SK-N-SH (cell line): ENCODE data around the gene KRT81. TPM values are rescaled to one million over a fixed set of nuclear protein-coding genes. Genes with fewer than 3 reads are reported as not detected.

Experiments
- CTCF ChIA-PET: fragments of 300-600, 350-600 bp; formaldehyde crosslinking; extraction: SDS; loops from one replicate; lab custom pipeline; 2021; lab: Yijun Ruan, JAX
- POLR2A ChIA-PET: fragments of 350-600 bp; sonication (Branson Sonifier 250); formaldehyde crosslinking; extraction: SDS; loops from one replicate; lab custom pipeline; 2020; ENCODE audit warnings: antibody characterized with exemption, inconsistent platforms; lab: Yijun Ruan, JAX
- DNase-seq: peaks from one replicate; pipeline ENCODE4 v3.0.0; 2012
- H2AFZ ChIP-seq: fragments of 200-600 bp; sonication (generic); 2 replicates; pipeline ENCODE4 v1.8.1; 2016; ENCODE audit warnings: antibody characterized with exemption, mild to moderate bottlenecking, low read depth
- H3F3A ChIP-seq: fragments of 200-600 bp; sonication (generic); replicated peaks from 2 replicates; pipeline ENCODE3; 2016; ENCODE audit warnings: antibody characterized with exemption, mild to moderate bottlenecking; ENCODE audit not compliant: insufficient read depth
- H3K27ac ChIP-seq, 2 experiments: fragments of 200-500 bp in 1 of 2; fragments of 200-600 bp in 1 of 2; sonication (Bioruptor generic) in 1 of 2; sonication (generic), shearing (Covaris generic) in 1 of 2; 2 replicates each; pipeline versions ENCODE4 v1.5.1 to v1.6.1; 2014 to 2016; ENCODE audit warnings: low read depth in 2 of 2, inconsistent platforms in 1 of 2, low read length in 1 of 2, mild to moderate bottlenecking in 1 of 2, mixed read lengths in 1 of 2
- H3K27me3 ChIP-seq: fragments of 200-600 bp; sonication (generic), shearing (Covaris generic); 2 replicates; pipeline ENCODE4 v1.6.1; 2016; ENCODE audit warnings: mixed run types; ENCODE audit not compliant: insufficient read depth
- H3K36me3 ChIP-seq, 2 experiments: fragments of 200-500 bp in 1 of 2; fragments of 200-600 bp in 1 of 2; sonication (Bioruptor generic) in 1 of 2; sonication (generic) in 1 of 2; replicated peaks in 1 of 2; 2 replicates each; pipeline versions ENCODE3 to v1.5.1; 2014 to 2016; ENCODE audit warnings: low read length in 1 of 2, mild to moderate bottlenecking in 1 of 2; ENCODE audit not compliant: insufficient read depth in 2 of 2, control insufficient read depth in 1 of 2
- H3K4me1 ChIP-seq, 2 experiments: fragments of 200-500 bp in 1 of 2; fragments of 200-600 bp in 1 of 2; sonication (Bioruptor generic) in 1 of 2; sonication (generic), shearing (Covaris generic) in 1 of 2; 2 replicates each; pipeline versions ENCODE4 v1.5.1 to v1.6.1; 2014 to 2016; ENCODE audit warnings: low read depth in 1 of 2, low read length in 1 of 2, mixed run types in 1 of 2; ENCODE audit not compliant: insufficient read depth in 2 of 2, control insufficient read depth in 1 of 2
- H3K4me2 ChIP-seq: fragments of 200-600 bp; sonication (generic), shearing (Covaris generic); 2 replicates; pipeline ENCODE4 v1.6.1; 2017; ENCODE audit warnings: mixed run types
- H3K4me3 ChIP-seq, 2 experiments: fragments of 200-500 bp in 1 of 2; fragments of 200-600 bp in 1 of 2; sonication (Bioruptor generic) in 1 of 2; sonication (generic), shearing (Covaris generic) in 1 of 2; 2 replicates each; pipeline versions ENCODE4 v1.5.1 to v1.8.1; 2014 to 2016; ENCODE audit warnings: low read depth in 2 of 2, inconsistent platforms in 1 of 2, low read length in 1 of 2, mild to moderate bottlenecking in 1 of 2, mixed read lengths in 1 of 2, moderate library complexity in 1 of 2
- H3K79me2 ChIP-seq: fragments of 200-600 bp; sonication (generic); 2 replicates; pipeline ENCODE4 v1.8.1; 2017; ENCODE audit warnings: mild to moderate bottlenecking; ENCODE audit not compliant: insufficient read depth
- H3K9ac ChIP-seq: fragments of 200-600 bp; sonication (generic); 2 replicates; pipeline ENCODE4 v1.6.1; 2017; ENCODE audit warnings: mixed run types
- H3K9me2 ChIP-seq: fragments of 200-600 bp; sonication (generic); 2 replicates; pipeline ENCODE4 v1.6.1; 2017; ENCODE audit warnings: mixed run types
- H3K9me3 ChIP-seq: fragments of 200-600 bp; sonication (generic); 2 replicates; pipeline ENCODE4 v1.6.1; 2017; ENCODE audit warnings: mixed run types, mild to moderate bottlenecking, moderate library complexity
- H4K20me1 ChIP-seq: fragments of 200-600 bp; sonication (generic); 2 replicates; pipeline ENCODE4 v1.6.1; 2017; ENCODE audit warnings: mild to moderate bottlenecking, mixed run types; ENCODE audit not compliant: insufficient read depth
- CHD2 ChIP-seq: fragments of 150-350 bp; IDR thresholded peaks from 2 replicates; pipeline ENCODE4 v1.6.1; 2018; ENCODE audit warnings: low read length; ENCODE audit not compliant: partially characterized antibody
- CTCF ChIP-seq: fragments of 200-600 bp; sonication (generic); IDR thresholded peaks from 2 replicates; pipeline ENCODE4 v1.6.1; 2017; ENCODE audit warnings: antibody characterized with exemption, mild to moderate bottlenecking, moderate library complexity
- EP300 ChIP-seq, 2 experiments: IDR thresholded peaks; 2 replicates each; pipeline versions ENCODE4 v1.4.0 to v1.6.1; 2012; ENCODE audit warnings: borderline replicate concordance in 1 of 2, low read depth in 1 of 2, low read length in 1 of 2
- EZH2phosphoT487 ChIP-seq: fragments of 200-600 bp; sonication (generic); IDR thresholded peaks from 2 replicates; pipeline ENCODE4 v1.6.1; 2017; ENCODE audit warnings: low read depth, mixed run types, mild to moderate bottlenecking, antibody characterized with exemption, moderate library complexity, borderline replicate concordance
- FOXJ3 ChIP-seq: sonication (generic); formaldehyde crosslinking; IDR thresholded peaks from 2 replicates; pipeline ENCODE4 v1.5.1; 2020; ENCODE audit warnings: mild to moderate bottlenecking, missing genetic modification reagents
- GATA2 ChIP-seq: sonication (generic); formaldehyde crosslinking; IDR thresholded peaks from 2 replicates; pipeline ENCODE4 v1.5.0; 2020; ENCODE audit warnings: mild to moderate bottlenecking, missing genetic modification reagents
- JUND ChIP-seq: IDR thresholded peaks from 2 replicates; pipeline ENCODE4 v1.4.0; 2012
- MAX ChIP-seq: IDR thresholded peaks from 2 replicates; pipeline ENCODE4 v1.4.0; 2012; ENCODE audit warnings: low read depth
- MEF2A ChIP-seq: IDR thresholded peaks from 2 replicates; pipeline ENCODE4 v1.4.0; 2012; ENCODE audit warnings: low read depth, borderline replicate concordance
- PBX3 ChIP-seq: IDR thresholded peaks from 2 replicates; pipeline ENCODE4; 2012
- RAD21 ChIP-seq: IDR thresholded peaks from 2 replicates; pipeline ENCODE4 v1.6.1; 2012; ENCODE audit warnings: mild to moderate bottlenecking, low read length
- RXRA ChIP-seq: IDR thresholded peaks from 2 replicates; pipeline ENCODE4 v1.4.0; 2012; ENCODE audit warnings: low read depth, mild to moderate bottlenecking, borderline replicate concordance
- TAF1 ChIP-seq: IDR thresholded peaks from 2 replicates; pipeline ENCODE4 v1.6.1; 2012; ENCODE audit warnings: low read depth, mild to moderate bottlenecking, low read length, moderate library complexity, borderline replicate concordance
- TCF12 ChIP-seq: IDR thresholded peaks from 2 replicates; pipeline ENCODE4 v1.4.0; 2012
- TEAD4 ChIP-seq: IDR thresholded peaks from 2 replicates; pipeline ENCODE4 v1.4.0; 2012; ENCODE audit warnings: mild to moderate bottlenecking, borderline replicate concordance; ENCODE audit not compliant: insufficient read depth
- WGBS: methylation state at CpG from one replicate; pipeline ENCODE4 v1.1.6; 2017; ENCODE audit warnings: low lambda C conversion rate; 5-methylcytosine and 5-hydroxymethylcytosine counted together
- polyA plus RNA-seq, 3 experiments: library from polyadenylated mRNA; depleted of rRNA; stranded (reverse); fragments of >200 nt; gene quantifications; 2 replicates each; pipeline ENCODE4 v1.2.3, GENCODE V29; 2012

The KRT81 gene
- polyA plus RNA-seq, 1 of the 3 experiments (the other 2 are of a cell fraction), result 1.9 TPM

- Histone ChIP-seq H3K9me3 (no peaks in the 10 kb centered on the region), H3K27ac (no peak overlapping the region; a peak in 1 of 4 replicates), H3K4me3 (no peak overlapping the region), H3K79me2 (no peaks in the 10 kb centered on the region), H3K27me3 (no peaks in the 10 kb centered on the region), H3K9me2 (no peaks in the 10 kb centered on the region), H3K36me3 (no peaks in the 10 kb centered on the region), H3K4me1 (peaks cover 23 to 27% of the 10 kb centered on the region in 2 experiments; a peak in 3 of 4 replicates), H4K20me1 (no peaks in the 10 kb centered on the region), H3F3A (no peaks in the 10 kb centered on the region), H3K9ac (no peak overlapping the region), H2AFZ (no peak overlapping the region), H3K4me2 (no peak overlapping the region)
- POLR2A ChIA-PET, result no interaction called here
- DNase-seq, result no peak
- CTCF ChIA-PET, result interaction anchor here (0.8 to 3.5 kb wide), 17 partner anchors 11 to 88 kb away, joined by 3 to 15 read pairs (median 4); no protein-coding TSS in a partner anchor
- 76% methylated on average over 19 of the region's 20 CpGs for WGBS
- TF ChIP-seq RXRA (no peak), CHD2 (no peak), JUND (no peak), CTCF (no peak), MAX (no peak), PBX3 (no peak), TCF12 (no peak), FOXJ3 (CRISPR knock-in tag) (no peak), MEF2A (no peak)
- TF ChIP-seq, all 33 proteins: peak for 0
Measured at GRCh38 chr12:52245259-52245961, 45.9 kb downstream of the KRT81 start.

GRCh38 chr12:52244615-52244994 is 46.7 kb downstream of the KRT81 start:
- 37% methylated on average over 3 of the region's 3 CpGs for WGBS
- H3K9me2 ChIP-seq, result no peaks in the 10 kb centered on the region
- POLR2A ChIA-PET, result interaction anchor here (1.1 kb wide), 1 partner anchor 44 kb away, joined by 3 read pairs; no protein-coding TSS in a partner anchor

More at GRCh38 chr12:52244615-52244994, 46.7 kb downstream of the KRT81 start:
- Histone ChIP-seq H3K4me1 (peaks cover 23 to 27% of the 10 kb centered on the region in 2 experiments; a peak in 3 of 4 replicates), H3K36me3 (no peaks in the 10 kb centered on the region), H3K4me2 (peak overlapping the region; percentile 80), H3F3A (no peaks in the 10 kb centered on the region), H3K4me3 (no peak overlapping the region), H3K79me2 (no peaks in the 10 kb centered on the region), H2AFZ (peak overlapping the region; percentile 87; the same call in 1 of the 2 replicates), H3K9me3 (no peaks in the 10 kb centered on the region), H3K27me3 (no peaks in the 10 kb centered on the region), H3K27ac (peak overlapping the region; percentile 71 to 91), H3K9ac (peak overlapping the region; percentile 71), H4K20me1 (no peaks in the 10 kb centered on the region)
- TF ChIP-seq RAD21 (0 out of 2 replicates have a peak, but pooled peaks have one; percentile 10), TCF12 (no peak), EP300 (IDR thresholded peaks at IDR 0.05; ENCODE audit: borderline replicate concordance in 1 of 2, low read depth in 1 of 2, low read length in 1 of 2) (0 out of 4 replicates have a peak, but pooled peaks of 1 of the 2 experiments have one; percentile 23), TEAD4 (no peak), GATA2 (CRISPR knock-in tag) (no peak), CHD2 (peak; percentile 14), MAX (no peak), EZH2phosphoT487 (no peak), TAF1 (no peak)
- DNase-seq, result peak; percentile 89
- CTCF ChIA-PET, result interaction anchor here (0.8 to 3.5 kb wide), 18 partner anchors 12 to 219 kb away, joined by 3 to 15 read pairs (median 4); no protein-coding TSS in a partner anchor
